GM13977 (cell line): ENCODE data around the gene IFNLR1.

Source experiments
- DNase-seq: peaks from one replicate; pipeline ENCODE4 v3.0.0; 2012; ENCODE audit warnings: low spot score
- CTCF ChIP-seq: IDR thresholded peaks from 2 replicates; pipeline ENCODE4 v1.5.1; 2012; ENCODE audit warnings: mild to moderate bottlenecking, control low read depth; ENCODE audit not compliant: insufficient read depth; ENCODE audit errors: extremely low read depth, missing control alignments
- in situ Hi-C: fragments of 300-500 bp; cut with MboI; formaldehyde crosslinking; loops from one replicate; pipeline ENCODE4 v1.12.0; 2022; ENCODE audit warnings: low sequenced_read_pairs, low pct_unique_long_range_greater_than_20kb, mixed read lengths, inconsistent platforms; ENCODE audit not compliant: unreplicated experiment

IFNLR1 gene

GRCh38 chr1:24186993-24187790 lies at the start of gene IFNLR1:
Gene IFNLR1, minus strand, starts transcription at chr1:24187289. Its CDS starts 41 bp downstream, at chr1:24187248.
- peak; percentile 96 for DNase-seq
- TF ChIP-seq CTCF = no peak
- in situ Hi-C loops = no loop called here

GRCh38 chr1:24235921-24236788 lies 49.1 kb upstream of the IFNLR1 start:
- no peak for TF ChIP-seq CTCF
- DNase-seq = peak; percentile 69
- in situ Hi-C loops = no loop called here

GRCh38 chr1:24233684-24234600 lies 46.9 kb upstream of the IFNLR1 start:
- DNase-seq = no peak

GRCh38 chr1:24231701-24232100 lies 44.6 kb upstream of the IFNLR1 start:
- in situ Hi-C loops = no loop called here
- no peak for TF ChIP-seq CTCF
- no peak for DNase-seq

More at GRCh38 chr1:24233684-24234600, 46.9 kb upstream of the IFNLR1 start:
- in situ Hi-C loops = no loop called here
- TF ChIP-seq CTCF = no peak

GRCh38 chr1:24228311-24228710 lies 41.2 kb upstream of the IFNLR1 start:
- no peak for TF ChIP-seq CTCF
- no peak for DNase-seq
- in situ Hi-C loops = no loop called here

- no peak for TF ChIP-seq CTCF
- in situ Hi-C loops = no loop called here
- DNase-seq = no peak
These were observed 39.7 kb upstream of the IFNLR1 start for GRCh38 chr1:24226749-24227148.
